Smooth muscle cell (in vitro differentiated cells): Measurements from ENCODE around the gene CARM1. TPM values are rescaled to one million over a fixed set of nuclear protein-coding genes. Genes with fewer than 3 reads are reported as not detected.

ENCODE experiments used
- DNase-seq: peaks from one replicate; lab custom pipeline; 2025; ENCODE audit not compliant: unreplicated experiment; lab: John Stamatoyannopoulos, UW
- H2AFZ ChIP-seq: fragments of 200-600 bp; sonication (generic); 2 replicates; pipeline ENCODE4 v1.6.0; 2016; ENCODE audit warnings: antibody characterized with exemption, low read depth, mild to moderate bottlenecking
- H3F3A ChIP-seq: fragments of 200-600 bp; sonication (generic); 2 replicates; pipeline ENCODE4 v1.6.0; 2017; ENCODE audit warnings: antibody characterized with exemption, low read depth
- H3K27ac ChIP-seq: fragments of 200-600 bp; sonication (generic); 2 replicates; pipeline ENCODE4 v1.5.1; 2016; ENCODE audit warnings: low read depth, mild to moderate bottlenecking
- H3K27me3 ChIP-seq: fragments of 200-600 bp; sonication (generic); 2 replicates; pipeline ENCODE4 v1.6.1; 2016; ENCODE audit warnings: low read depth, mild to moderate bottlenecking
- H3K36me3 ChIP-seq: fragments of 200-600 bp; sonication (generic); 2 replicates; pipeline ENCODE4 v1.5.1; 2016; ENCODE audit warnings: low read depth
- H3K4me1 ChIP-seq: fragments of 200-600 bp; sonication (generic); 2 replicates; pipeline ENCODE4 v1.5.1; 2016; ENCODE audit warnings: low read depth
- H3K4me2 ChIP-seq: fragments of 200-600 bp; sonication (generic); 2 replicates; pipeline ENCODE4 v1.6.0; 2016; ENCODE audit warnings: mild to moderate bottlenecking
- H3K4me3 ChIP-seq: fragments of 200-600 bp; sonication (generic); 2 replicates; pipeline ENCODE4 v1.5.1; 2016; ENCODE audit warnings: mild to moderate bottlenecking
- H3K79me2 ChIP-seq: fragments of 200-600 bp; sonication (generic); 2 replicates; pipeline ENCODE4 v1.6.0; 2016; ENCODE audit warnings: low read depth, mild to moderate bottlenecking
- H3K9ac ChIP-seq: fragments of 200-600 bp; sonication (generic); 2 replicates; pipeline ENCODE4 v1.6.0; 2016; ENCODE audit warnings: low read depth
- H3K9me3 ChIP-seq: fragments of 200-600 bp; sonication (generic); replicated peaks from 2 replicates; pipeline ENCODE4 v1.5.1; 2016; ENCODE audit warnings: low read depth
- H4K20me1 ChIP-seq: fragments of 200-600 bp; sonication (generic); 2 replicates; pipeline ENCODE4 v1.6.0; 2016; ENCODE audit warnings: low read depth
- CTCF ChIP-seq: fragments of 200-600 bp; sonication (generic); IDR thresholded peaks from 2 replicates; pipeline ENCODE4 v1.5.1; 2017; ENCODE audit warnings: borderline replicate concordance, mild to moderate bottlenecking, antibody characterized with exemption; ENCODE audit not compliant: insufficient read depth, poor library complexity, severe bottlenecking
- WGBS: methylation state at CpG from one replicate; pipeline ENCODE4 v1.1.7; 2016; ENCODE audit warnings: low lambda C conversion rate; 5-methylcytosine and 5-hydroxymethylcytosine counted together
- polyA plus RNA-seq: library from polyadenylated mRNA; unstranded; fragments of >200 nt; fragmentation: Nextera tagmentation; extraction: Ambion mirVana; gene quantifications from 2 replicates; pipeline ENCODE4 v1.2.1, GENCODE V29; 2016
- total RNA-seq: library from RNA; depleted of rRNA; stranded (reverse); fragments of >200 nt; gene quantifications from 2 replicates; pipeline ENCODE4 v1.2.3, GENCODE V29; 2014

CARM1 gene
- total and polyA plus RNA-seq, 2 experiments from 2014 or later = 22.7 to 39.3 TPM

GRCh38 chr19:10911579-10912363, 40.4 kb downstream of the CARM1 start:
- WGBS = 91% methylated on average over 31 of the region's 31 CpGs
- no peaks in the 10 kb centered on the region for H3K79me2 ChIP-seq
- DNase-seq = no peak
- no peaks in the 10 kb centered on the region for H3K4me1 ChIP-seq
- H4K20me1 ChIP-seq = peaks cover 17% of the 10 kb centered on the region
- no peak overlapping the region for H3K4me3 ChIP-seq
- H3K36me3 ChIP-seq = peaks cover 5% of the 10 kb centered on the region
- H2AFZ ChIP-seq = no peak overlapping the region
- H3K9me3 ChIP-seq = no peaks in the 10 kb centered on the region
- no peak overlapping the region for H3K9ac ChIP-seq
- TF ChIP-seq CTCF = no peak
- H3K4me2 ChIP-seq = no peak overlapping the region
- no peaks in the 10 kb centered on the region for H3F3A ChIP-seq
- H3K27ac ChIP-seq = no peak overlapping the region
- H3K27me3 ChIP-seq = no peaks in the 10 kb centered on the region

DNA sequence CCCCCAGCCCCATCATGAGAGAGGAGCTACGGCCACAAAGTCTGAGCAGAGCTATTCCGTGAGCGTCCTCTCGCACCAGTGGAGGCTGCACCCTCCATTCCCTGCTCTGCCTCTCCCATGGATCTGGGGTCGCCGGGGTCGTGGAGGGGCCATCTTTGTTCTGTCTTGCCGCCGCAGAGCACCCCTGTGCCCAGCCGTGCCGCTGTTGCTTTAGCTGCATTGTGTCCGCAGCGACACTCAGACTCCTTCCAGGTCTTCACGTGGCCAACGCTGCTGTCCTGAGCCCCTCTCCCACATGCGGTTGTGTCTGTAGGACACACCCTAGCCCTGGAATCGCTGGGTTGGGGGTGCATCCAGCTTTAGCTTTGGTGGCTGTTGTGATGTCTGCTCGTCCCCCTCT, 41.3 kb downstream of the CARM1 start:
- Histone ChIP-seq H3K27me3 (no peaks in the 10 kb centered on the region), H3K79me2 (no peaks in the 10 kb centered on the region), H3K4me3 (no peak overlapping the region), H3K9me3 (no peaks in the 10 kb centered on the region), H3K36me3 (peaks cover 5% of the 10 kb centered on the region), H2AFZ (no peak overlapping the region), H3F3A (no peaks in the 10 kb centered on the region), H3K9ac (no peak overlapping the region), H3K27ac (no peak overlapping the region), H4K20me1 (peaks cover 8% of the 10 kb centered on the region), H3K4me2 (no peak overlapping the region), H3K4me1 (no peaks in the 10 kb centered on the region)
- whole genome bisulfite sequencing = 97% methylated on average over 17 of the region's 18 CpGs
- DNase-seq = no peak
- TF ChIP-seq CTCF = no peak

DNA sequence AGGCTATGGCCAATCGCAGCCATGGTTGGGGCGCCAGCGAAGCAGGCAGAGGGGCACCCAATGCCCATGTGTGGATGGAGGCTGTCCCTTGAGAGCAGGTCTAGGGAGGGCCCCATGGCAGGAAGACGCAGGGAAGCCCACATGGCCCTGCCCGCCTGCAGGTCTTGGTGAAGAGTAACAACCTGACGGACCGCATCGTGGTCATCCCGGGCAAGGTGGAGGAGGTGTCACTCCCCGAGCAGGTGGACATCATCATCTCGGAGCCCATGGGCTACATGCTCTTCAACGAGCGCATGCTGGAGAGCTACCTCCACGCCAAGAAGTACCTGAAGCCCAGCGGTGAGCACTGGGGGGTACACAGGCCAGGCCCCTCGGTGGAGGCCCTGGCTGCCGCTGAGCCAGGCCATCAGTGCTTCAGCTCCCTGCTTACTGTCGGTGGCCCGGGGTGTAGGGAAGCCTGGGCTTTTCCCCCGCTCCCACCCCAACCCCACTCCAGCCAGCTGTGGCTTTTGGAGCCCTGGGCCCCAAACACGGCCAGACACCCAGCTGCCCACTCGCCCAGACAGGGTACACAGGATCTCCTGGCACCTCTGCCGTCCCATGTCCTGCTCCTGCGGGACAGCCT, 42.5 kb downstream of the CARM1 start:
- no peak overlapping the region for H3K9ac ChIP-seq
- WGBS = 96% methylated on average over 24 of the region's 24 CpGs
- TF ChIP-seq CTCF = no peak

More for the DNA sequence above, 42.5 kb downstream of the CARM1 start:
- Histone ChIP-seq H3K27me3 (no peaks in the 10 kb centered on the region), H3K36me3 (peaks cover 5% of the 10 kb centered on the region), H3K79me2 (no peaks in the 10 kb centered on the region), H2AFZ (no peak overlapping the region), H3K4me3 (no peak overlapping the region), H3K4me1 (no peaks in the 10 kb centered on the region), H3K9me3 (no peaks in the 10 kb centered on the region), H4K20me1 (no peaks in the 10 kb centered on the region), H3K4me2 (no peak overlapping the region), H3F3A (no peaks in the 10 kb centered on the region), H3K27ac (no peak overlapping the region)
- DNase-seq = no peak
